SKM-1 (cell line): ENCODE measurements around the gene SERPINB6.
"Not testable (repeated sequence)": the region's sequence is repeated elsewhere in the genome, so short reads cannot be mapped to it uniquely, and the experiment has no call there.

Experiments used
- DNase-seq: peaks from one replicate; lab custom pipeline; 2025; ENCODE audit not compliant: unreplicated experiment; lab: John Stamatoyannopoulos, UW

The SERPINB6 gene

GRCh38 chr6:2971420-2972218 lies at the start of gene SERPINB6:
TSS of gene SERPINB6 (minus strand) at chr6:2971567. CDS start at chr6:2959332, 12,235 bp downstream.
- DNase-seq: no peak

- no peak for DNase-seq
These were observed 48.5 kb upstream of the SERPINB6 start for GRCh38 chr6:3019749-3020320.

GRCh38 chr6:3019065-3019464 lies 47.7 kb upstream of the SERPINB6 start:
- DNase-seq: no peak

GRCh38 chr6:3017304-3017703 lies 45.9 kb upstream of the SERPINB6 start:
- no peak for DNase-seq

GRCh38 chr6:3016473-3017280 lies 45.3 kb upstream of the SERPINB6 start:
- no peak for DNase-seq

GRCh38 chr6:3015144-3015543 lies 43.8 kb upstream of the SERPINB6 start:
- no peak for DNase-seq

GRCh38 chr6:3014675-3015066 lies 43.3 kb upstream of the SERPINB6 start:
- no peak for DNase-seq

- DNase-seq: no peak
These were observed 42.7 kb upstream of the SERPINB6 start for GRCh38 chr6:3013901-3014674.

- peak; percentile 79 for DNase-seq
These were observed 42.1 kb upstream of the SERPINB6 start for GRCh38 chr6:3013486-3013885.

- no peak for DNase-seq
These were observed 40.2 kb upstream of the SERPINB6 start for GRCh38 chr6:3011592-3011991.

GRCh38 chr6:3011158-3011557 lies 39.8 kb upstream of the SERPINB6 start:
- no peak for DNase-seq

GRCh38 chr6:3009930-3010329 lies 38.6 kb upstream of the SERPINB6 start:
- no peak for DNase-seq

- not testable (repeated sequence) for DNase-seq
These were observed 37.4 kb upstream of the SERPINB6 start for GRCh38 chr6:3008712-3009265.

GRCh38 chr6:3007571-3007970 lies 36.2 kb upstream of the SERPINB6 start:
- DNase-seq: no peak

GRCh38 chr6:3006476-3006875 lies 35.1 kb upstream of the SERPINB6 start:
- DNase-seq: no peak

GRCh38 chr6:3005874-3006273 lies 34.5 kb upstream of the SERPINB6 start:
- DNase-seq: no peak

- no peak for DNase-seq
These were observed 33.7 kb upstream of the SERPINB6 start for GRCh38 chr6:3005077-3005476.

- not testable (repeated sequence) for DNase-seq
These were observed 31.9 kb upstream of the SERPINB6 start for GRCh38 chr6:3003226-3003625.

- DNase-seq: peak; percentile 78
These were observed 30.5 kb upstream of the SERPINB6 start for GRCh38 chr6:3001773-3002293.

GRCh38 chr6:3001146-3001772 lies 29.9 kb upstream of the SERPINB6 start:
- DNase-seq: no peak
